Transverse colon (tissue), 4 donors: ENCODE measurements around the gene BMS1.

Experiments
- CTCF ChIP-seq, 5 experiments: fragments of 200-600 bp in 3 of 5; fragments of 450-650 bp in 2 of 5; sonication (generic) in 3 of 5; IDR thresholded peaks; 1 replicate in 2 of 5; 2 replicates in 3 of 5; pipeline ENCODE4 v1.5.1; 2016 to 2017; ENCODE audit warnings: antibody characterized with exemption in 5 of 5, inconsistent platforms in 3 of 5, mild to moderate bottlenecking in 2 of 5, moderate library complexity in 1 of 5
- POLR2A ChIP-seq: fragments of 450-650 bp; IDR thresholded peaks from one replicate; pipeline ENCODE4 v1.6.1; 2016; ENCODE audit warnings: antibody characterized with exemption, mild to moderate bottlenecking, moderate library complexity
- POLR2AphosphoS5 ChIP-seq, 3 donors: sonication (generic); formaldehyde crosslinking; IDR thresholded peaks; one replicate each; pipeline ENCODE4 v1.6.1; 2016; ENCODE audit warnings: antibody characterized with exemption in 3 of 3

GRCh38 chr10:42879380-42880254 lies 97.0 kb downstream of the BMS1 start:
- no peak for TF ChIP-seq CTCF (IDR thresholded peaks at IDR 0.05)
- TF ChIP-seq POLR2A: no peak
- TF ChIP-seq POLR2AphosphoS5 (IDR thresholded peaks at IDR 0.05): no peak
